Measurements from ENCODE around the gene ATP1B2.

Gene ATP1B2

GRCh38 chr17:7626956-7627249, 23.8 kb upstream of the ATP1B2 start:
- no peak for TF ChIP-seq CTCF (IDR thresholded peaks at IDR 0.05; ENCODE audit: low read depth, low read length)
- no peak for DNase-seq (ENCODE audit: low read depth in 2 of 2)
- H3K4me3 ChIP-seq (replicated peaks in 1 of 2; ENCODE audit: low read depth in 2 of 2, low read length in 2 of 2): peak overlapping the region; percentile 81 to 84

- peak; percentile 96 to 97 for DNase-seq (ENCODE audit: low read depth in 2 of 2)
- H3K4me3 ChIP-seq (replicated peaks in 1 of 2; ENCODE audit: low read depth in 2 of 2, low read length in 2 of 2): peak within 1 kb of the TSS; percentile 81 to 84
- no peak for TF ChIP-seq CTCF (IDR thresholded peaks at IDR 0.05; ENCODE audit: low read depth, low read length)
Measured at GRCh38 chr17:7627250-7628121, 23.2 kb upstream of the ATP1B2 start, which contains the start of gene SAT2. Gene SAT2 (minus strand): TSS chr17:7627821. CDS start chr17:7627635, 186 bp downstream.

GRCh38 chr17:7629939-7630571, 20.7 kb upstream of the ATP1B2 start, which contains the start of gene SHBG:
Gene SHBG (plus strand): TSS chr17:7630135. CDS start chr17:7630173, 38 bp downstream.
- no peak within 1 kb of the TSS for H3K4me3 ChIP-seq (replicated peaks in 1 of 2; ENCODE audit: low read depth in 2 of 2, low read length in 2 of 2)
- DNase-seq (ENCODE audit: low read depth in 2 of 2): no peak
- no peak for TF ChIP-seq CTCF (IDR thresholded peaks at IDR 0.05; ENCODE audit: low read depth, low read length)

- DNase-seq (ENCODE audit: low read depth in 2 of 2): no peak
- H3K4me3 ChIP-seq (replicated peaks in 1 of 2; ENCODE audit: low read depth in 2 of 2, low read length in 2 of 2): no peak overlapping the region
- no peak for TF ChIP-seq CTCF (IDR thresholded peaks at IDR 0.05; ENCODE audit: low read depth, low read length)
Measured at GRCh38 chr17:7631398-7632380, 19.0 kb upstream of the ATP1B2 start.

- no peak overlapping the region for H3K4me3 ChIP-seq (replicated peaks in 1 of 2; ENCODE audit: low read depth in 2 of 2, low read length in 2 of 2)
- DNase-seq (ENCODE audit: low read depth in 2 of 2): peak; percentile 75 to 76
Measured at GRCh38 chr17:7632492-7632894, 18.2 kb upstream of the ATP1B2 start.

More at GRCh38 chr17:7632492-7632894, 18.2 kb upstream of the ATP1B2 start:
- peak; percentile 64 for TF ChIP-seq CTCF (IDR thresholded peaks at IDR 0.05; ENCODE audit: low read depth, low read length)
